ENCODE results near the gene SUPT5H.

- TF ChIP-seq CTCF (IDR thresholded peaks at IDR 0.05; ENCODE audit: borderline replicate concordance, extremely low read depth, low read length, poor library complexity, severe bottlenecking) (no peak), EZH2 (IDR thresholded peaks at IDR 0.05; ENCODE audit: borderline replicate concordance, low read depth, low read length, severe bottlenecking) (no peak)
Measured at GRCh38 chr19:39467941-39468340, 22.6 kb downstream of the SUPT5H start.
